Neural crest cell (in vitro differentiated cells): Measurements from ENCODE around the gene CELSR3. TPM values are rescaled to one million over a fixed set of nuclear protein-coding genes. Genes with fewer than 3 reads are reported as not detected.

Experiments
- DNase-seq: peaks from one replicate; pipeline ENCODE4 v3.0.0; 2021; ENCODE audit warnings: low read depth, mixed read lengths, low spot score
- H3K27ac Mint-ChIP-seq: one replicate; pipeline ENCODE4 v1.8.0; 2021; ENCODE audit warnings: mild to moderate bottlenecking, mixed read lengths; ENCODE audit not compliant: unreplicated experiment
- H3K27me3 Mint-ChIP-seq: 2 replicates; pipeline ENCODE4 v1.8.0; 2021; ENCODE audit warnings: low read depth, mild to moderate bottlenecking, mixed read lengths
- H3K36me3 Mint-ChIP-seq: 2 replicates; pipeline ENCODE4 v1.8.0; 2021; ENCODE audit warnings: low read depth, mild to moderate bottlenecking, mixed read lengths
- H3K4me1 Mint-ChIP-seq: 2 replicates; pipeline ENCODE4 v1.8.0; 2021; ENCODE audit warnings: mixed read lengths
- H3K4me3 Mint-ChIP-seq: one replicate; pipeline ENCODE4 v1.8.0; 2021; ENCODE audit warnings: mild to moderate bottlenecking, mixed read lengths
- H3K9me3 Mint-ChIP-seq: 2 replicates; pipeline ENCODE4 v1.8.0; 2021; ENCODE audit warnings: mixed read lengths
- total RNA-seq: library from RNA; stranded (reverse); gene quantifications from 2 replicates; pipeline ENCODE4 v1.2.1, GENCODE V29; 2021
- TF ChIP-seq, protein P1 (sequence below): fragments of 200-600 bp; sonication (generic); conservative IDR thresholded peaks from 2 replicates; pipeline ENCODE4 v1.5.0; 2021; ENCODE audit warnings: antibody characterized with exemption, mild to moderate bottlenecking

Gene CELSR3
- total RNA-seq, 1 donor from 2014 or later: 27.2 TPM

DNA sequence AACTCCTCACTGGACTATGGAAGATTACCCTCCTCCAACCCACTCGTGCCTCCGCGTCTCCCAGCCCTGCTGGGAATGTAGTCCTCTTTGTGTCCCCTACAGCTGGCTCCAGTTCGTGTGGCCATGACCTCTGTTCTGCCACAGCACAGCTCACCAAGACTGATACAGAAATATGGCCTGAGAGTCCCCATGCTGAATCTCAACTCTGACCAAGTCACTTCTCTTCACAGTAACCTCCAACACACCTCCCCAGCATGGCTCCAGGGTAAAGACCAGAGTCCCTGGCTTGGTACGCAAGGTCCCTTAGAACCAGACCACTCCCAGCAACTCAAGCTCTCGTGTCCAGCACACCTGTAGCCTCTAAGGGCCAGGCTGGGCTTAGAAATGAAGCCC is 65.3 kb downstream of the CELSR3 start:
- peaks cover 2% of the 10 kb centered on the region for H3K27me3 Mint-ChIP-seq
- peaks cover 9% of the 10 kb centered on the region for H3K36me3 Mint-ChIP-seq
- H3K4me3 Mint-ChIP-seq: peak overlapping the region; percentile 58
- H3K9me3 Mint-ChIP-seq: no peaks in the 10 kb centered on the region
- TF ChIP-seq, protein P1, sequence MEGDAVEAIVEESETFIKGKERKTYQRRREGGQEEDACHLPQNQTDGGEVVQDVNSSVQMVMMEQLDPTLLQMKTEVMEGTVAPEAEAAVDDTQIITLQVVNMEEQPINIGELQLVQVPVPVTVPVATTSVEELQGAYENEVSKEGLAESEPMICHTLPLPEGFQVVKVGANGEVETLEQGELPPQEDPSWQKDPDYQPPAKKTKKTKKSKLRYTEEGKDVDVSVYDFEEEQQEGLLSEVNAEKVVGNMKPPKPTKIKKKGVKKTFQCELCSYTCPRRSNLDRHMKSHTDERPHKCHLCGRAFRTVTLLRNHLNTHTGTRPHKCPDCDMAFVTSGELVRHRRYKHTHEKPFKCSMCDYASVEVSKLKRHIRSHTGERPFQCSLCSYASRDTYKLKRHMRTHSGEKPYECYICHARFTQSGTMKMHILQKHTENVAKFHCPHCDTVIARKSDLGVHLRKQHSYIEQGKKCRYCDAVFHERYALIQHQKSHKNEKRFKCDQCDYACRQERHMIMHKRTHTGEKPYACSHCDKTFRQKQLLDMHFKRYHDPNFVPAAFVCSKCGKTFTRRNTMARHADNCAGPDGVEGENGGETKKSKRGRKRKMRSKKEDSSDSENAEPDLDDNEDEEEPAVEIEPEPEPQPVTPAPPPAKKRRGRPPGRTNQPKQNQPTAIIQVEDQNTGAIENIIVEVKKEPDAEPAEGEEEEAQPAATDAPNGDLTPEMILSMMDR: no peak
- DNase-seq: no peak
- no peak overlapping the region for H3K27ac Mint-ChIP-seq
- H3K4me1 Mint-ChIP-seq: peaks cover 17% of the 10 kb centered on the region

DNA sequence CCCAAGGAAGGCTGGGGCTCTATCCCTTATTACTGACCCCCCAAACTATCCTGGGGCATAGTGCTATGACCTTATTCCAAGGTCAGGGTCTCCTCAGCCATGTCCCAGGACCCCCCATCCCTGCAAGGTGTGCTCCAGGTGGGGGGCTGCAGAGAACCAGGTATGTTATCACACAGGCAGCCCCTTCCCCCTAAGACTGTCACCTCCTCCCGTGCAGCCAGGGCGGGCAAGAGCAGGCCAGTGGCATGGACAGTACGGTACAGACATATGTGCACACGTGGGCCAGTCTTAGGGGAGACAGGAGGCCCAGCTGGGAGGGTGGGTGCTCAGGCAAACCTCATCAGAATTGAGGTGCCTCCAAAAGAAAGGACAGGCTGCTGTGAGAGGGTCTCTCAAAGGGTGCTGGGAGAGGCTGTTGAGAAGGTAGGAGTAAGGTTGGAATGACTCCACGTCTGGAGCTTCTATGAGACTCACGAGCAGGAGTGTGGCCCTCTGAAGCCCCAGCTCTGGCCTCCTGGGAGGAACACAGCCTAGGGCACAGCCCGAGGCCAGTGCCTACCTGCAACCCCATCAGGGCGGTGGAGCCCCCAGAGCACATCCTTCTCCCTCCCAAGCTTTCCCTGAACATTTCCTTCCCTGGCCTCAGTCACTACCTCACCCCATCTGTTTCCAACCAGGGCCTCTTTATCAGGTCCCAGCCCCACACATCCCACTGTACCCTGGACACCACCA is 65.8 kb downstream of the CELSR3 start:
- TF ChIP-seq, protein P1: no peak
- Mint-ChIP-seq H3K27me3 (peaks cover 2% of the 10 kb centered on the region), H3K36me3 (peaks cover 7% of the 10 kb centered on the region), H3K4me1 (peaks cover 17% of the 10 kb centered on the region), H3K9me3 (no peaks in the 10 kb centered on the region), H3K4me3 (peak overlapping the region; percentile 58), H3K27ac (no peak overlapping the region)
- DNase-seq: no peak

DNA sequence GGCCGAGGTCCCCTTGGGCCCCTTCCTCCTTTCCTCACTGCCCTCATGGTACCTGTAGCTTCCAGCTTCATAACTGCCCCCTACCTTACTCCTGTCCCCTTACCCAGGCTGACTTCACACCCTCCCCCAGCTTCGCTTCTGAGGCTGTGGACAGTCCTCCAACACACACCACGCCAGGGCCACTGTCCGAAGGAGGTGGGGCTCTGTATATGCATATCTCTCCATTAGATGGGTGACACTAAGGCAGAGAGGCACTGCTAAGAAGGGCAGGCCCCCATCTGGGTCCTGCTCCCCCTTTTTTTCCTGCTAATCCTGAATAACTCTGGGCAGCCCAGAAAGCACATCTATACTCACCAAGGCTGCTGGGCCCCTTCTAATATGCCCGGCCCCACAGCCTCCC is 66.5 kb downstream of the CELSR3 start:
- Mint-ChIP-seq H3K9me3 (no peaks in the 10 kb centered on the region), H3K4me3 (peak overlapping the region; percentile 57), H3K4me1 (peaks cover 17% of the 10 kb centered on the region), H3K27ac (peak overlapping the region; percentile 8), H3K36me3 (peaks cover 7% of the 10 kb centered on the region), H3K27me3 (peaks cover 2% of the 10 kb centered on the region)
- TF ChIP-seq, protein P1: no peak
- DNase-seq: no peak

DNA sequence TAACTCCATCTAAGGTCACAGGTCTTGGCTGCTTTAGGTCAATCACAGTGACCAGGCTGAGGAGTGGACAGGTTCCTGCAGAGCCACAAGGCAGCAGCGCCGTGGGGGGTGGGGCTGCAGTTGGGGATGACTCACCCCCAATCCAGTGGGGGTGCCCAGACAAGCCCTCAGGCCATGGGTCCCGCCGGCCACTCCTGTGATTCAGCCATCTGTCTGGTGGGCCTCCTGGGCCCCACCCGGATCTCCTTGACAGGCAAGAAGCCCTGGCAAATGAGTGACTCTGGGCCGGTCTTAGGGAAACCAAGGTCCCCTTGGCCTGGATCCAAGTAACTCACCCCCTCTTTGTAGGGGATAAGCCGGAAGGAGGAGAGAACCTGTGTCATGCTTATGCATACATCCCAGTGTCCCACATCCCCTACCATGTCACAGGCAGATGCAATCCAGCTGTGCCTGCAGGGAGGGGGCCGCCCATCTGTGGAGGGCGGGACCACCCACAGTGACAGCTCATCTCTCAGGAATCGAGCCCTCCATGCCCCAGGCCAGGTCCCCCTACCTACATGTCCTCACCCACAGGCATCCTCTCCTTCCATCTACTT is 67.1 kb downstream of the CELSR3 start:
- H3K9me3 Mint-ChIP-seq: no peaks in the 10 kb centered on the region
- H3K4me3 Mint-ChIP-seq: peak overlapping the region; percentile 57
- H3K36me3 Mint-ChIP-seq: peaks cover 7% of the 10 kb centered on the region
- DNase-seq: no peak
- TF ChIP-seq, protein P1: no peak
- H3K27me3 Mint-ChIP-seq: peaks cover 2% of the 10 kb centered on the region
- peak overlapping the region; percentile 8 for H3K27ac Mint-ChIP-seq
- H3K4me1 Mint-ChIP-seq: peaks cover 17% of the 10 kb centered on the region

DNA sequence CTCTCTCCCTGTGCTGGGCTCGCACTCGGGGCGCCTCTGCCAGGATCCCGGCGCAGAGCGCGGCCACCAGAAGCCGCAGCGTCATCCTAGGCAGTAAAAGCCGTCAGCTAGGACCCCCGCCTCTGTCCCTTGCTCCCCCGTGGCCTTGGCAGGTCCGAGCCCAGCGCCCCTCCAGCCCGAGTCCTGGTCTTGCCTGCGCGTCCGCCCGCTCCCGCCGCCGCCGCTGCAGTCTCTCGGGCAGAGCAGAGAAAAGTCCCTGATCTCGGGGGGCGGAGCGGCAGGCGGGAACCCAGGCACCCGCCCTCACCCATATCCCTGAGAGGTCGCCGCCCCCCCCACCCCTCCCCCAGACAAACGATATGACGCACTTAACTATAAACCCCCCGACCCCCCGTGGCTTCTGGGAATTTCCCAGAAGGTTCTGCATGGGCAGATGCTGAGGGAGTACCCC is 67.6 kb downstream of the CELSR3 start, which contains the start of gene COL7A1:
COL7A1 (minus strand) TSS at position 255 of the 451 bp plus-strand sequence; CDS start at position 85, 170 bp downstream.
- Mint-ChIP-seq H3K27ac (peak within 1 kb of the TSS; percentile 8), H3K36me3 (peaks cover 7% of the 10 kb centered on the region), H3K27me3 (peaks cover 2% of the 10 kb centered on the region), H3K9me3 (no peaks in the 10 kb centered on the region), H3K4me1 (peaks cover 17% of the 10 kb centered on the region), H3K4me3 (peak within 1 kb of the TSS; percentile 57)
- TF ChIP-seq, protein P1: no peak
- no peak for DNase-seq
